Lower lobe of right lung (tissue), 2 donors: ENCODE results near the gene RBM23. TPM values are rescaled to one million over a fixed set of nuclear protein-coding genes. Genes with fewer than 3 reads are reported as not detected.

Source experiments
- ATAC-seq, 2 donors: fragments of 200-7000 bp; cut with Tn5 transposase; one replicate each; pipeline ENCODE4 v1.9.1; 2020 to 2022; ENCODE audit warnings: mild to moderate bottlenecking in 2 of 2, moderate library complexity in 2 of 2
- DNase-seq: peaks from one replicate; pipeline ENCODE4 v3.0.0-alpha.2; 2020
- H3K27ac ChIP-seq: fragments of 200-600 bp; one replicate; pipeline ENCODE4 v1.8.0; 2022
- H3K27me3 ChIP-seq: fragments of 200-600 bp; one replicate; pipeline ENCODE4 v1.8.0; 2022; ENCODE audit warnings: low read depth
- H3K36me3 ChIP-seq: fragments of 200-600 bp; one replicate; pipeline ENCODE4 v1.8.0; 2022; ENCODE audit warnings: mild to moderate bottlenecking
- H3K4me1 ChIP-seq: fragments of 200-600 bp; one replicate; pipeline ENCODE4 v1.8.0; 2022
- H3K4me3 ChIP-seq: fragments of 200-600 bp; one replicate; pipeline ENCODE4 v1.8.0; 2022; ENCODE audit warnings: mild to moderate bottlenecking
- H3K9me3 ChIP-seq: fragments of 200-600 bp; one replicate; pipeline ENCODE4 v1.8.0; 2022
- CTCF ChIP-seq: fragments of 200-600 bp; IDR thresholded peaks from one replicate; pipeline ENCODE4 v1.8.0; 2022; ENCODE audit warnings: antibody characterized with exemption, mild to moderate bottlenecking
- intact Hi-C: fragments of 100-400 bp; cut with DNase I; formaldehyde crosslinking; loops from one replicate; pipeline ENCODE4 v1.11.0; 2022
- total RNA-seq: library from RNA; stranded (reverse); fragmentation: NEBNext Ultra II Directional; extraction: Animal tissue kit (Norgen Biotek cat#: 25700); gene quantifications from one replicate; pipeline ENCODE4 v1.2.1, GENCODE V29; 2021
- donor health status: DM: no; HTN: yes; CAD: no; lungs with severe emphysema.

RBM23 gene
- total RNA-seq, 1 donor from 2014 or later = 91.4 TPM

GRCh38 chr14:22929961-22930364, 11.0 kb upstream of the RBM23 start:
- H3K4me3 ChIP-seq = peak overlapping the region; percentile 91
- no peaks in the 10 kb centered on the region for H3K9me3 ChIP-seq
- no peaks in the 10 kb centered on the region for H3K27me3 ChIP-seq
- H3K27ac ChIP-seq = peak overlapping the region; percentile 84
- intact Hi-C loops = no loop called here
- DNase-seq (no peak), ATAC-seq (peak in 1 of 2 donors; percentile 6)
- no peak for TF ChIP-seq CTCF
- peaks cover 28% of the 10 kb centered on the region for H3K4me1 ChIP-seq
- H3K36me3 ChIP-seq = peaks cover 26% of the 10 kb centered on the region

- H3K27ac ChIP-seq = peak within 1 kb of the TSS; percentile 89
- DNase-seq = peak; percentile 99
- peak; percentile 98 to 99 for ATAC-seq
- H3K27me3 ChIP-seq = no peaks in the 10 kb centered on the region
- intact Hi-C loops = no loop called here
- peaks cover 32% of the 10 kb centered on the region for H3K36me3 ChIP-seq
- H3K4me1 ChIP-seq = peaks cover 28% of the 10 kb centered on the region
- no peaks in the 10 kb centered on the region for H3K9me3 ChIP-seq
- TF ChIP-seq CTCF = no peak
- H3K4me3 ChIP-seq = peak within 1 kb of the TSS; percentile 91
Measured at GRCh38 chr14:22929104-22929960, 10.4 kb upstream of the RBM23 start, which contains the start of gene PRMT5. Gene PRMT5, minus strand, starts transcription at chr14:22929376. Its CDS starts 15 bp downstream, at chr14:22929361.

- TF ChIP-seq CTCF = no peak
- Histone ChIP-seq H3K4me3 (peak overlapping the region; percentile 91), H3K27me3 (no peaks in the 10 kb centered on the region), H3K4me1 (peaks cover 28% of the 10 kb centered on the region), H3K27ac (peak overlapping the region; percentile 89), H3K36me3 (peaks cover 41% of the 10 kb centered on the region), H3K9me3 (no peaks in the 10 kb centered on the region)
- ATAC-seq = no peak
- DNase-seq = no peak
- intact Hi-C loops = no loop called here
Measured at GRCh38 chr14:22928237-22929103, 9.5 kb upstream of the RBM23 start.

GRCh38 chr14:22926316-22926715, 7.4 kb upstream of the RBM23 start:
- DNase-seq (no peak), ATAC-seq (no peak)
- Histone ChIP-seq H3K4me3 (no peak overlapping the region), H3K27me3 (no peaks in the 10 kb centered on the region), H3K9me3 (no peaks in the 10 kb centered on the region), H3K36me3 (peaks cover 59% of the 10 kb centered on the region), H3K4me1 (peaks cover 28% of the 10 kb centered on the region), H3K27ac (no peak overlapping the region)
- intact Hi-C loops = no loop called here
- TF ChIP-seq CTCF = no peak

- Histone ChIP-seq H3K4me3 (no peak overlapping the region), H3K4me1 (peaks cover 25% of the 10 kb centered on the region), H3K27ac (no peak overlapping the region), H3K27me3 (no peaks in the 10 kb centered on the region), H3K9me3 (no peaks in the 10 kb centered on the region), H3K36me3 (peaks cover 67% of the 10 kb centered on the region)
- DNase-seq = no peak
- intact Hi-C loops = no loop called here
- no peak for TF ChIP-seq CTCF
- no peak for ATAC-seq
Measured at GRCh38 chr14:22925513-22925912, 6.6 kb upstream of the RBM23 start.
